ENCODE results near the gene COBLL1.

The COBLL1 gene

DNA sequence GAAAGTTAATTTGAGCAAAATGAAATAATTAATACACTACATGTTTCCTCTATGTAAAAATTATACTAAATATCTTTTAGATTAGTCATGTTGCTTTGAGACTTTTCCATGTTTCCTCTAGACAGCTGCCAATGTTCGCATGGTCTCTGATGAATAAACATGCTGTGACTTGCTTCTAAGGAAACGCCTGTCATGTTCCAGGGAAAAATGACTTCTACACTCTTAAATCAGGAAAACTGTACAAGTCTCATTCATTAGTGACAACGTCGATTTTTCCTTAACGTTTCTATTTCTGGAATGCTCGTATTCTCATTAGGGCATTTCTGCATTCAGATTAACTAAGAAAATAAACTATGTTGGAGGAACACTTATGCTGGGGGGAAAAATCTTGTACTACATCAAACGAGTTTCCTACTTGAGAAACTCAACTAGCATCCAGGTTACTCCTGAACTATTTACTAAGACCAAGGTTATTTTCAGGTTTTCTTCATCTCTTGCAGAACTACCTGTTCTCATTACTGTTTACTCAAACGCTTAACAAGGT, 1.6 kb downstream of the COBLL1 start:
- no peaks in the 10 kb centered on the region for H3K9me3 ChIP-seq (ENCODE audit: insufficient read depth, low read length, severe bottlenecking)
- ATAC-seq (ENCODE audit: insufficient read depth, low read depth) (no peak), DNase-seq (no peak)
- H3K4me2 ChIP-seq (ENCODE audit: insufficient read depth, low read length) = peak overlapping the region; percentile 89
- no peaks in the 10 kb centered on the region for H3K79me2 ChIP-seq (ENCODE audit: insufficient read depth, low read length)
- no peak overlapping the region for H3K27ac ChIP-seq (ENCODE audit: low read length)
- peaks cover 27% of the 10 kb centered on the region for H3K27me3 ChIP-seq (ENCODE audit: insufficient read depth, low read length, poor library complexity)
- H3K9ac ChIP-seq (ENCODE audit: low read depth, low read length) = 0 out of 2 replicates have a peak overlapping the region, but pooled peaks have one; percentile 60
- no peaks in the 10 kb centered on the region for H4K20me1 ChIP-seq (ENCODE audit: insufficient read depth, low read length)
- peak overlapping the region in 1 of 2 experiments; percentile 70; a peak in 3 of 4 replicates for H3K4me3 ChIP-seq (ENCODE audit: low read depth in 1 of 2, low read length in 2 of 2)
- peaks cover 17% of the 10 kb centered on the region for H3K4me1 ChIP-seq (ENCODE audit: insufficient read depth, low read length)
- no peak overlapping the region for H2AFZ ChIP-seq (ENCODE audit: low read depth, low read length)
- H3K36me3 ChIP-seq (ENCODE audit: insufficient read depth, low read length) = no peaks in the 10 kb centered on the region
- no peak for TF ChIP-seq EZH2 (IDR thresholded peaks at IDR 0.05; ENCODE audit: borderline replicate concordance, low read depth, low read length, severe bottlenecking)
- TF ChIP-seq, protein P1, sequence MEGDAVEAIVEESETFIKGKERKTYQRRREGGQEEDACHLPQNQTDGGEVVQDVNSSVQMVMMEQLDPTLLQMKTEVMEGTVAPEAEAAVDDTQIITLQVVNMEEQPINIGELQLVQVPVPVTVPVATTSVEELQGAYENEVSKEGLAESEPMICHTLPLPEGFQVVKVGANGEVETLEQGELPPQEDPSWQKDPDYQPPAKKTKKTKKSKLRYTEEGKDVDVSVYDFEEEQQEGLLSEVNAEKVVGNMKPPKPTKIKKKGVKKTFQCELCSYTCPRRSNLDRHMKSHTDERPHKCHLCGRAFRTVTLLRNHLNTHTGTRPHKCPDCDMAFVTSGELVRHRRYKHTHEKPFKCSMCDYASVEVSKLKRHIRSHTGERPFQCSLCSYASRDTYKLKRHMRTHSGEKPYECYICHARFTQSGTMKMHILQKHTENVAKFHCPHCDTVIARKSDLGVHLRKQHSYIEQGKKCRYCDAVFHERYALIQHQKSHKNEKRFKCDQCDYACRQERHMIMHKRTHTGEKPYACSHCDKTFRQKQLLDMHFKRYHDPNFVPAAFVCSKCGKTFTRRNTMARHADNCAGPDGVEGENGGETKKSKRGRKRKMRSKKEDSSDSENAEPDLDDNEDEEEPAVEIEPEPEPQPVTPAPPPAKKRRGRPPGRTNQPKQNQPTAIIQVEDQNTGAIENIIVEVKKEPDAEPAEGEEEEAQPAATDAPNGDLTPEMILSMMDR (IDR thresholded peaks at IDR 0.05; ENCODE audit: borderline replicate concordance, extremely low read depth, low read length, poor library complexity, severe bottlenecking) = no peak

GRCh38 chr2:164837807-164838206, 3.8 kb downstream of the COBLL1 start:
- Histone ChIP-seq H3K4me3 (ENCODE audit: low read depth in 1 of 2, low read length in 2 of 2) (no peak overlapping the region), H3K79me2 (ENCODE audit: insufficient read depth, low read length) (no peaks in the 10 kb centered on the region), H3K9ac (ENCODE audit: low read depth, low read length) (no peak overlapping the region), H3K4me1 (ENCODE audit: insufficient read depth, low read length) (peaks cover 17% of the 10 kb centered on the region), H3K9me3 (ENCODE audit: insufficient read depth, low read length, severe bottlenecking) (no peaks in the 10 kb centered on the region), H2AFZ (ENCODE audit: low read depth, low read length) (no peak overlapping the region), H3K4me2 (ENCODE audit: insufficient read depth, low read length) (no peak overlapping the region), H3K27me3 (ENCODE audit: insufficient read depth, low read length, poor library complexity) (peaks cover 27% of the 10 kb centered on the region), H3K36me3 (ENCODE audit: insufficient read depth, low read length) (no peaks in the 10 kb centered on the region), H4K20me1 (ENCODE audit: insufficient read depth, low read length) (no peaks in the 10 kb centered on the region), H3K27ac (ENCODE audit: low read length) (no peak overlapping the region)
- ATAC-seq (ENCODE audit: insufficient read depth, low read depth) (no peak), DNase-seq (no peak)
- TF ChIP-seq, protein P1 (IDR thresholded peaks at IDR 0.05; ENCODE audit: borderline replicate concordance, extremely low read depth, low read length, poor library complexity, severe bottlenecking) = no peak
- TF ChIP-seq EZH2 (IDR thresholded peaks at IDR 0.05; ENCODE audit: borderline replicate concordance, low read depth, low read length, severe bottlenecking) = no peak

DNA sequence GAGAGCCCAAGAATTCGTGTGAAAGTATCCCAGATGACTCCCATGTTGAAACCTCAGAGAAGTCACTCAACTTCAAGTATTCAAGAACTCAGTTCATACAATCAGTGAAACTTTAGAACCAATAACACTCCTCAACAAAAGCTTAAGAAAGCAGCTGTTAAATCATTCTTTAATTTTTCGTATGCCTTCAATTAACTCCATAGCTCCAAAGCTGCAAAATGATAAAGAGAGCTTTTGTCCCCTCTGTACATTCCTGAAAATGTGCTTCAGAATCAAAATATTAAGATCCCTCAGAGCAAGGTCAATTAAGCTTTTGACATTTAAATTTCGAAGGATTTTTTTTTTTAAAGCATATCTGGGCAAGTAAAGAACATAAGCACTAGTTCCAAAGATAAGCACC, 4.7 kb downstream of the COBLL1 start:
- ATAC-seq (ENCODE audit: insufficient read depth, low read depth) (no peak), DNase-seq (no peak)
- Histone ChIP-seq H3K4me1 (ENCODE audit: insufficient read depth, low read length) (peaks cover 11% of the 10 kb centered on the region), H3K79me2 (ENCODE audit: insufficient read depth, low read length) (no peaks in the 10 kb centered on the region), H3K9me3 (ENCODE audit: insufficient read depth, low read length, severe bottlenecking) (no peaks in the 10 kb centered on the region), H3K4me2 (ENCODE audit: insufficient read depth, low read length) (no peak overlapping the region), H3K9ac (ENCODE audit: low read depth, low read length) (no peak overlapping the region), H3K36me3 (ENCODE audit: insufficient read depth, low read length) (no peaks in the 10 kb centered on the region), H3K27ac (ENCODE audit: low read length) (no peak overlapping the region), H3K27me3 (ENCODE audit: insufficient read depth, low read length, poor library complexity) (peaks cover 20% of the 10 kb centered on the region), H3K4me3 (ENCODE audit: low read depth in 1 of 2, low read length in 2 of 2) (no peak overlapping the region), H4K20me1 (ENCODE audit: insufficient read depth, low read length) (no peaks in the 10 kb centered on the region), H2AFZ (ENCODE audit: low read depth, low read length) (no peak overlapping the region)
- TF ChIP-seq, protein P1 (IDR thresholded peaks at IDR 0.05; ENCODE audit: borderline replicate concordance, extremely low read depth, low read length, poor library complexity, severe bottlenecking) = no peak
- TF ChIP-seq EZH2 (IDR thresholded peaks at IDR 0.05; ENCODE audit: borderline replicate concordance, low read depth, low read length, severe bottlenecking) = no peak

Measured in DND-41 (cell line).